C4-2B (cell line): ENCODE data around the gene MRPS33.
"Not testable (repeated sequence)": the region's sequence is repeated elsewhere in the genome, so short reads cannot be mapped to it uniquely, and the experiment has no call there.

Experiments used
- CTCF ChIP-seq: fragments of 450-650 bp; conservative IDR thresholded peaks from 2 replicates; pipeline ENCODE4 v1.5.1; 2017; ENCODE audit warnings: mild to moderate bottlenecking
- ZFX ChIP-seq: fragments of 450-650 bp; IDR thresholded peaks from 2 replicates; pipeline ENCODE4 v1.6.1; 2017

DNA sequence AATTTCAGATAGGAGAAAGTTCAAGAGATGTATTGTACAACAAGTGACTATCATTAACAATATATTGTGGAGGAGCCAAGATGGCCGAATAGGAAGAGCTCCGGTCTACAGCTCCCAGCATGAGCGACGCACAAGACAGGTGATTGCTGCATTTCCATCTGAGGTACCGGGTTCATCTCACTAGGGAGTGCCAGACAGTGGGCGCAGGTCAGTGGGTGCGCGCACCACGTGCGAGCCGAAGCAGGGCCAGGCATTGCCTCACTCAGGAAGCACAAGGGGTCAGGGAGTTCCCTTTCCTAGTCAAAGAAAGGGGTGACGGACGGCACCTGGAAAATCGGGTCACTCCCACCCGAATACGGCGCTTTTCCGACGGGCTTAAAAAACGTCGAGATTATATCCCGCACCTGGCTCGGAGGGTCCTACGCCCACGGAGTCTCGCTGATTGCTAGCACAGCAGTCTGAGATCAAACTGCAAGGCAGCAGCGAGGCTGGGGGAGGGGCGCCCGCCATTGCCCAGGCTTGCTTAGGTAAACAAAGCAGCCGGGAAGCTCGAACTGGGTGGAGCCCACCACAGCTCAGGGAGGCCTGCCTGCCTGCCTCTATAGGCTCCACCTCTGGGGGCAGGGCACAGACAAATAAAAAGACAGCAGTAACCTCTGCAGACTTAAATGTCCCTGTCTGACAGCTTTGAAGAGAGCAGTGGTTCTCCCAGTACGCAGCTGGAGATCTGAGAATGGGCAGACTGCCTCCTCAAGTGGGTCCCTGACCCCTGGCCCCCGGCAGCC lies 18.0 kb upstream of the MRPS33 start:
- TF ChIP-seq CTCF, ZFX: not testable (repeated sequence)
